NB4 (cell line): ENCODE data around the gene MNS1.
"Not testable (repeated sequence)": the region's sequence is repeated elsewhere in the genome, so short reads cannot be mapped to it uniquely, and the experiment has no call there.

Experiments
- DNase-seq: peaks from one replicate; pipeline ENCODE4 v3.0.0; 2010; ENCODE audit warnings: low read depth
- H3K4me3 ChIP-seq: one replicate; pipeline ENCODE4 v1.5.1; 2011; ENCODE audit warnings: mild to moderate bottlenecking, low read depth, low read length, moderate library complexity
- MYC ChIP-seq: IDR thresholded peaks from 2 replicates; pipeline ENCODE4 v1.6.1; 2011; ENCODE audit warnings: low read depth, low read length
- POLR2A ChIP-seq: IDR thresholded peaks from 2 replicates; pipeline ENCODE4 v1.6.1; 2011; ENCODE audit warnings: mild to moderate bottlenecking; ENCODE audit not compliant: insufficient read length; ENCODE audit errors: extremely low read depth
- TF ChIP-seq, protein P1 (sequence below): IDR thresholded peaks from one replicate; pipeline ENCODE4 v1.5.1; 2012; ENCODE audit warnings: low read depth, low read length
- TF ChIP-seq, protein P2 (sequence below): IDR thresholded peaks from 2 replicates; pipeline ENCODE4 v1.6.1; 2011; ENCODE audit warnings: low read depth, low read length

The MNS1 gene

DNA sequence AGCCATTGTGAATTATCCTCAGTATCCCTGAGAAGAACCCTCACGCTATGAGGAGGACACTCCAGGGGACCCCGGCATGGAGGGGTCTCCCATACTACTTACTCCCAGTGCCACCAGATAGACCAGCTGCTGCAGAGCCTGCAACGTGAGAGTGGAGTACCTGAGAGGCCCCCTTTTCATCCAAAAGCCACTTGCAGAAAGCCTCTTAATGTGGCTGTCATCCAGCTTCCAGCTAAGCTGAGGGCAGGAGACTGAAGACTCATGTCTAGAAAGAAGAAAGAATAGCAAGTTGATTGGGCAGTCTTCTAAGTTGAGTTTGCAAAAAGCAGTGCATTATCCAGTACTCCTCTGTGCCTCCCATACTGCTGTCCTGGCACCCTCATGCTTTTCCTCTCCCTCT is 27.3 kb upstream of the MNS1 start:
- H3K4me3 ChIP-seq: no peak overlapping the region
- TF ChIP-seq, protein P1, sequence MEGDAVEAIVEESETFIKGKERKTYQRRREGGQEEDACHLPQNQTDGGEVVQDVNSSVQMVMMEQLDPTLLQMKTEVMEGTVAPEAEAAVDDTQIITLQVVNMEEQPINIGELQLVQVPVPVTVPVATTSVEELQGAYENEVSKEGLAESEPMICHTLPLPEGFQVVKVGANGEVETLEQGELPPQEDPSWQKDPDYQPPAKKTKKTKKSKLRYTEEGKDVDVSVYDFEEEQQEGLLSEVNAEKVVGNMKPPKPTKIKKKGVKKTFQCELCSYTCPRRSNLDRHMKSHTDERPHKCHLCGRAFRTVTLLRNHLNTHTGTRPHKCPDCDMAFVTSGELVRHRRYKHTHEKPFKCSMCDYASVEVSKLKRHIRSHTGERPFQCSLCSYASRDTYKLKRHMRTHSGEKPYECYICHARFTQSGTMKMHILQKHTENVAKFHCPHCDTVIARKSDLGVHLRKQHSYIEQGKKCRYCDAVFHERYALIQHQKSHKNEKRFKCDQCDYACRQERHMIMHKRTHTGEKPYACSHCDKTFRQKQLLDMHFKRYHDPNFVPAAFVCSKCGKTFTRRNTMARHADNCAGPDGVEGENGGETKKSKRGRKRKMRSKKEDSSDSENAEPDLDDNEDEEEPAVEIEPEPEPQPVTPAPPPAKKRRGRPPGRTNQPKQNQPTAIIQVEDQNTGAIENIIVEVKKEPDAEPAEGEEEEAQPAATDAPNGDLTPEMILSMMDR: no peak
- no peak for DNase-seq

DNA sequence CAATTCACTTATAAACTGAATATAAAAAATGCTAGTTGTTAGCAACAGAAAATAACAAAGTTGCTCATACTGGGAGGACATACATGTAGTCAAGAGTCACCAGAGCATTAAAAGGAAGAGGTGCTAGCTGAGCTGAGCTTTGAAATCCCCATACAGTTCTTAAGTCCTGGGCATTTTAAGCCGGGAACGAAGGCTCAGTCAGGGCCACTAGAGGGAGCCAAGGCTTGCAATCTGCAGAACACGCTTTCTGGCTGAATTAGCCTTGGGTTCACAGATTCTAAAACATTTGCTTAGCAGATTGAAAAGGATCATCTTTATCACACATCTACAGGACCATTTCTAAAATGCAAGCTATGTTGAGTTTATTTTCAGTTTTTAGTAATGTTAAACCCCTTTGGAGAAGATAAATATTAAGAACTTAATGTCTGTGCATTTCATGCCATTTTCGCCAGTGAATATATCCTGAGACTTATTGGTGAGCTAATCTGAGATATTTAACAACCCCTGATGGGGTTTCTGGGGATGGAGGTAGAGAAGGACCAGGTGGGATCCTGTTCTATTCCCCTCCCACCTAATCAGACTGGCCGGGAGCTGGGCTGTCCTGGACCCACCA is 26.3 kb upstream of the MNS1 start:
- peak; percentile 77 for DNase-seq
- H3K4me3 ChIP-seq: no peak overlapping the region
- no peak for TF ChIP-seq MYC
- TF ChIP-seq, protein P1: peak; percentile 91

DNA sequence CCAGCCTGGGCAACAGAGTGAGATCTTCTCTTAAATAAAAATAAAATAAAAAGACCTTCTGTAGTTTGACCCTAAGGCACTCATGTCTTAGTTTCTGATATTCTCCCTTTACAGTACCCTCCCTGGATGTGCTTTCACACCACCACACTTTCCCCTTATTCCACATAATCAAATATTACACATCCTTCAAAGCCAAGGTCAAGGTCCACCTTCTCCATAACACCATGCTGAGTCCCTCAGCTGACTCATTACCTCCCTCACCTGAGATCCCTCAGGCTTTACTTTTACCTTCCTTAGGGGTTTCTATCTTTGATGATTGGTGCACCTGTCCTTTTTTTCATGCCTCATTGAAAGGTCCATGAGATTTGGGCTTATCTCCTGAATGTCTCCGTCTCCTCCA is 25.5 kb upstream of the MNS1 start:
- H3K4me3 ChIP-seq: no peak overlapping the region
- TF ChIP-seq POLR2A (no peak), MYC (no peak)
- TF ChIP-seq, protein P2, sequence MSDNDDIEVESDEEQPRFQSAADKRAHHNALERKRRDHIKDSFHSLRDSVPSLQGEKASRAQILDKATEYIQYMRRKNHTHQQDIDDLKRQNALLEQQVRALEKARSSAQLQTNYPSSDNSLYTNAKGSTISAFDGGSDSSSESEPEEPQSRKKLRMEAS: no peak
- TF ChIP-seq, protein P1: no peak
- no peak for DNase-seq

DNA sequence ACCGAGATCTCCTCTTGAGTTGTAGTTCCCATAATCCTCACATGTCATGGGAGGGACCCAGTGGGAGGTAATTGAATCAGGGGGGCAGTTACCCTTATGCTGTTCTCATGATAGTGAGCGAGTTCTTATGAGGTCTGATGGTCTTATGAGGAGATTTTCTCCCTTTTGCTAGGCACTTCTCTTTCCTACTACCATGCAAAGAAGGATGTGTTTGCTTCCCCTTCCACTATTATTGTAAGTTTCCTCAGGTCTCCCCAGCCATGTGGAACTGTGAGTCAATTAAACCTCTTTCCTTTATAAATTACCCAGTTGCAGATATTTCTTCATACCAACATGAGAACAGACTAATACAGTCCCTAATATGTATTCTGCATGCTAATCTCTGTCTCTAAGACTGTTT is 21.3 kb upstream of the MNS1 start:
- not testable (repeated sequence) for H3K4me3 ChIP-seq, DNase-seq

DNA sequence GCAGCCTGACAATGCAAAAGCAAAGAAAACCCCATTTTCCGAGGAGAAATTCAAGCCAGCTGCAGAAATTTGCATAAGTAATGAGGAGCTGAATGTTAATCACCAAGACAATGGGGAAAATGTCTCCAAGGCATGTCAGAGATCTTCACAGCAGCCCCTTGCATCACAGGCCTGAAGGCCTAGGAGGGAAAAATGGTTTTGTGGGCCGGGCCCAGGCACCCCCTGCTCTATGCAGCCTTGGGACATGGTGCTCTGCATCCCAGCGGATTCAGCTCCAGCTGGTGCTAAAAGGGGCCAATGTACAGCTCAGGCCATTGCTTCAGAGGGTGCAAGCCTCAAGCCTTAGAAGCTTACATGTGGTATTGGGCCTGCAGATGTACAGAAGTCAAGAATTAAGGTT is 20.5 kb upstream of the MNS1 start:
- not testable (repeated sequence) for DNase-seq, H3K4me3 ChIP-seq

DNA sequence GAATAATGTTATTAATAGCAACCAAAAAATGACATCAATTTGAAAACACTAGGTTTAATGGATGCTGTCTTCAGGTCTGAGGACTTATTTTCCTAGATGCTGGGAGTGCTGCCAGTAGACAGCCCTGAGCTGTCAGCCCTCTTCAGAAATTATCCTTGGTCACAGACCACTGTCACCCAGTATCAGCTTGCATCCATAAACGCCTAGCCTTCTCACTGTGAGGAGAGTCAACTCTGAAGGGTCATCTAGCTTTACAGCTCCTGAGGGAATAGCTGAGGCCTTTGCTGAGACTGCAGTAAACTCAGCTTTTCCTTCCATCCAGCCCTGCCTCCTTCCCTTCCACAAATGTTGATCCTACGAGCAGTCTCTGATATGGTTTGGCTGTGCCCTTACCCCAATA is 19.4 kb upstream of the MNS1 start:
- no peak overlapping the region for H3K4me3 ChIP-seq
- TF ChIP-seq MYC (no peak), POLR2A (no peak)
- TF ChIP-seq, protein P1: no peak
- TF ChIP-seq, protein P2: no peak
- no peak for DNase-seq

DNA sequence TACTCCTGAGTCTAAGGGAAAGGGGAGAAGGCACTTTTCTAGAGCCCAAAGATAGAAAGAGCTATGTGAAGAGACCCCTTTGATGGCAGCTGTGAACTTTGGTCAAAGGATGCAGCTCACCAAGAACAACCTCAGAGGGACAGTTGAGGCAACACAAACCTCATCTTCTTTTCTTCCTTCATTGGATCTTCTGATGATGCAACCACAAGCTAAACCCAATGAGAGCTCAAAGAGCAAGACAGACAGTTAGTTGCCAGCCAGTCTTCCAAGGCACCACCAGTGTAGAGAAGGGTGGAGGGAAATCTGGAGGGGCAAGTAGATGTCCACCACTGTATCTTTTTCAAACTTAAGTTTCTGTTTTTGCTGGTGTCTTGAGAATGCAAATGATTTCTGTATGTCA is 10.4 kb upstream of the MNS1 start:
- TF ChIP-seq, protein P1: no peak
- TF ChIP-seq POLR2A (no peak), MYC (no peak)
- TF ChIP-seq, protein P2: no peak
- DNase-seq: no peak
- no peak overlapping the region for H3K4me3 ChIP-seq
